ENCODE data around the gene CDH4. TPM values are rescaled to one million over a fixed set of nuclear protein-coding genes. Genes with fewer than 3 reads are reported as not detected.

The CDH4 gene
- total and polyA plus RNA-seq, 2 of the 8 experiments (the other 6 are each of a cell fraction or from before 2014, with no cell fraction given): 4.3 to 7.9 TPM

DNA sequence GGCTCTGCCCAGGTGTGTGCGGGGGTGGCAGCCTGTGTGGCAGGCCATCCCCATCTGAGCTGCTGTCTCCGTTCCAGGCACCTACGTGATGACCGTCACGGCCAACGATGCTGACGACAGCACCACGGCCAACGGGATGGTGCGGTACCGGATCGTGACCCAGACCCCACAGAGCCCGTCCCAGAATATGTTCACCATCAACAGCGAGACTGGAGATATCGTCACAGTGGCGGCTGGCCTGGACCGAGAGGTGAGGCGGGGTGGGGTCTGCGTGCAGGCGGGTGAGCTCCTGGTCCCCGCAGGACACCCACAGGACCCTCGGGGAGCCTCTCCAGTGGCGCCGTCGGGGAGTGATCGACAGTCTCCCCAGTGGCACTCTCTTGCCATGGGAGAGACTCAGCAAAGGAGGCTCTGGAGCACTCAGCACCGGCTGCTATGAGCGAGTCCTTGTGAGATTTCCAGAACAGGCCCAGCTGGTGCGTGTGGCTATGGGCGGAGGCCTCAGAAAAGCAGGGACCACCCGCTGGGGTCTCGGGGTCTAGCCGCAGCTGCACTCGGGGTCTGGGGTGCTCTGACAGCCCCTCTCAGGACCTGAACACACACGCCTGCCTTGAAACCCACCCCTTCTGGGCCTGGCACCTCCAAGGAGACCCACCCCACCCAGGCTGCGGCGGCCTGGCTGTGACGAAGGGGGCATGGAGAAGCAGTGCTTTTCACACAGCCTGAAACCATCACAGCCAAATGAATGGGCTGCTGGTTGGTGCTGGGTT lies 621.8 kb downstream of the CDH4 start:
- H3K36me3 ChIP-seq (ENCODE audit: control insufficient read depth in 2 of 4, insufficient read depth in 4 of 4, low read length in 3 of 4): no peaks in the 10 kb centered on the region
- H3K79me2 ChIP-seq (ENCODE audit: control insufficient read depth in 1 of 2, insufficient read depth in 2 of 2, low read length in 2 of 2): no peaks in the 10 kb centered on the region
- no peaks in the 10 kb centered on the region for H3K23me2 ChIP-seq (ENCODE audit: low read depth, low read length)
- no peak overlapping the region for H3K18ac ChIP-seq (ENCODE audit: extremely low read depth, low read length)
- no peak overlapping the region for H2AK5ac ChIP-seq (ENCODE audit: low read depth, low read length)
- no peak overlapping the region for H3K14ac ChIP-seq (ENCODE audit: insufficient read length)
- no peaks in the 10 kb centered on the region for H3K4me1 ChIP-seq (replicated peaks in 1 of 4; ENCODE audit: control insufficient read depth in 3 of 4, insufficient read depth in 4 of 4, low read length in 3 of 4)
- POLR2A ChIA-PET (ENCODE audit: partially characterized antibody): no interaction called here
- H3K27ac ChIP-seq (ENCODE audit: low read depth, low read length): no peak overlapping the region
- no peak overlapping the region for H2AFZ ChIP-seq (ENCODE audit: low read length)
- H3K9me3 ChIP-seq (ENCODE audit: insufficient read depth in 2 of 2, low read depth in 1 of 2, low read length in 1 of 2): peaks cover 9 to 17% of the 10 kb centered on the region in 2 experiments; a peak in 3 of 4 replicates
- no peaks in the 10 kb centered on the region; a peak in 2 of 7 replicates for H3K27me3 ChIP-seq (replicated peaks in 1 of 4; ENCODE audit: control insufficient read depth in 3 of 4, extremely low read depth in 1 of 4, insufficient read depth in 3 of 4, low read length in 3 of 4)
- H4K91ac ChIP-seq (replicated peaks; ENCODE audit: insufficient read length, low read length): no peak overlapping the region
- WGBS, 2 experiments (ENCODE audit: extremely low coverage in 1 of 2, insufficient coverage in 1 of 2, insufficient read length in 1 of 2, insufficient replicate concordance in 2 of 2, low coverage in 1 of 2, low lambda C conversion rate in 2 of 2, missing lambda C conversion rate in 1 of 2): 95% methylated on average over 37 of the region's 38 CpGs; no CpG with 5 or more reads in 1 of the 2 experiments
- no peak overlapping the region for H2BK20ac ChIP-seq (ENCODE audit: low read length)
- no peak overlapping the region for H4K8ac ChIP-seq (ENCODE audit: extremely low read depth, insufficient read depth, low read length)
- no peak overlapping the region for H3K4me3 ChIP-seq (ENCODE audit: extremely low read depth in 1 of 4, insufficient read depth in 2 of 4, low read depth in 3 of 4, low read length in 4 of 4)
- H3K23ac ChIP-seq (ENCODE audit: insufficient read length): no peak overlapping the region
- H2BK15ac ChIP-seq (ENCODE audit: low read length): no peak overlapping the region
- no peak overlapping the region for H2BK120ac ChIP-seq (replicated peaks; ENCODE audit: low read depth, low read length)
- no peak overlapping the region for H3K9ac ChIP-seq (replicated peaks in 1 of 4; ENCODE audit: extremely low read depth in 1 of 4, low read depth in 3 of 4, low read length in 3 of 4)
- H2BK5ac ChIP-seq (ENCODE audit: low read depth, low read length): no peak overlapping the region
- H4K5ac ChIP-seq (ENCODE audit: insufficient read length, low read depth, low read length): no peak overlapping the region
- CTCF ChIA-PET (ENCODE audit: partially characterized antibody): interaction anchor here (1.0 to 5.0 kb wide), 9 partner anchors 8 to 108 kb away, joined by 3 to 45 read pairs (median 4); no protein-coding TSS in a partner anchor
- FAIRE-seq (no peak), DNase-seq (ENCODE audit: low read depth in 1 of 2, low spot score in 2 of 2) (no peak)
- no peak overlapping the region for H2BK12ac ChIP-seq (ENCODE audit: low read depth, low read length)
- no peak overlapping the region for H3K56ac ChIP-seq (replicated peaks; ENCODE audit: insufficient read length, low read depth, low read length)
- H3K4me2 ChIP-seq (ENCODE audit: insufficient read depth in 1 of 2, low read depth in 2 of 2, low read length in 2 of 2): no peak overlapping the region
- H3K79me1 ChIP-seq (ENCODE audit: low read depth, low read length): no peaks in the 10 kb centered on the region
- no peaks in the 10 kb centered on the region for H4K20me1 ChIP-seq (replicated peaks in 1 of 2; ENCODE audit: control insufficient read depth in 1 of 2, insufficient read depth in 2 of 2, low read length in 2 of 2)
- no peak overlapping the region for H3K4ac ChIP-seq (replicated peaks; ENCODE audit: insufficient read length, low read depth, low read length)
- no peak for TF ChIP-seq CHD2 (IDR thresholded peaks at IDR 0.05; ENCODE audit: low read length)
- TF ChIP-seq RNF2 (IDR thresholded peaks at IDR 0.05; ENCODE audit: borderline replicate concordance, low read depth, low read length, missing control alignments, poor library complexity, severe bottlenecking): no peak
- no peak for TF ChIP-seq TCF12 (IDR thresholded peaks at IDR 0.05; ENCODE audit: low read depth, low read length)
- no peak for TF ChIP-seq GABPA (IDR thresholded peaks at IDR 0.05; ENCODE audit: borderline replicate concordance, insufficient read depth, low read length)
- TF ChIP-seq RBBP5 (IDR thresholded peaks at IDR 0.05; ENCODE audit: borderline replicate concordance, low read depth, low read length): no peak
- TF ChIP-seq, protein P1, sequence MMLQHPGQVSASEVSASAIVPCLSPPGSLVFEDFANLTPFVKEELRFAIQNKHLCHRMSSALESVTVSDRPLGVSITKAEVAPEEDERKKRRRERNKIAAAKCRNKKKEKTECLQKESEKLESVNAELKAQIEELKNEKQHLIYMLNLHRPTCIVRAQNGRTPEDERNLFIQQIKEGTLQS (IDR thresholded peaks at IDR 0.05; ENCODE audit: insufficient read depth, low read depth, low read length): no peak
- no peak for TF ChIP-seq EP300 (IDR thresholded peaks at IDR 0.05; ENCODE audit: borderline replicate concordance in 1 of 2, low read depth in 2 of 2, low read length in 2 of 2)

Data from H1 (cell line).